Rectal smooth muscle tissue (tissue), 1 donor: Measurements from ENCODE around the gene PEX11G.
A peak's percentile ranks its signal among the peaks of the same experiment; 100 is the strongest.

Experiments
- H3K27ac ChIP-seq: one replicate; pipeline ENCODE4 v1.7.0; 2013; ENCODE audit warnings: low read depth, low read length, inconsistent platforms
- H3K27me3 ChIP-seq: one replicate; pipeline ENCODE4 v1.7.0; 2013; ENCODE audit warnings: low read length; ENCODE audit not compliant: control insufficient read depth, insufficient read depth
- H3K36me3 ChIP-seq: one replicate; pipeline ENCODE4 v1.7.0; 2013; ENCODE audit warnings: low read length; ENCODE audit not compliant: control insufficient read depth, insufficient read depth
- H3K4me1 ChIP-seq: one replicate; pipeline ENCODE4 v1.7.0; 2013; ENCODE audit warnings: low read length; ENCODE audit not compliant: control insufficient read depth, insufficient read depth
- H3K4me3 ChIP-seq: one replicate; pipeline ENCODE4 v1.7.0; 2013; ENCODE audit warnings: low read length
- H3K9ac ChIP-seq: one replicate; pipeline ENCODE4 v1.7.0; 2013; ENCODE audit warnings: low read length

PEX11G gene

GRCh38 chr19:7502552-7502951 is 13.7 kb upstream of the PEX11G start:
- Histone ChIP-seq H3K9ac (no peak overlapping the region), H3K27ac (no peak overlapping the region), H3K4me3 (no peak overlapping the region), H3K4me1 (no peaks in the 10 kb centered on the region), H3K36me3 (no peaks in the 10 kb centered on the region), H3K27me3 (peaks cover 3% of the 10 kb centered on the region)

- Histone ChIP-seq H3K4me1 (no peaks in the 10 kb centered on the region), H3K9ac (no peak overlapping the region), H3K36me3 (no peaks in the 10 kb centered on the region), H3K27ac (no peak overlapping the region), H3K4me3 (peak overlapping the region; percentile 64), H3K27me3 (peaks cover 3% of the 10 kb centered on the region)
Measured at GRCh38 chr19:7500811-7501450, 12.1 kb upstream of the PEX11G start.

- Histone ChIP-seq H3K27ac (no peak overlapping the region), H3K4me3 (no peak overlapping the region), H3K4me1 (no peaks in the 10 kb centered on the region), H3K36me3 (no peaks in the 10 kb centered on the region), H3K9ac (no peak overlapping the region), H3K27me3 (no peaks in the 10 kb centered on the region)
Measured at GRCh38 chr19:7497292-7497691, 8.5 kb upstream of the PEX11G start.

- H3K36me3 ChIP-seq: no peaks in the 10 kb centered on the region
- no peaks in the 10 kb centered on the region for H3K27me3 ChIP-seq
- peak overlapping the region; percentile 60 for H3K27ac ChIP-seq
- no peak overlapping the region for H3K4me3 ChIP-seq
- no peak overlapping the region for H3K9ac ChIP-seq
- no peaks in the 10 kb centered on the region for H3K4me1 ChIP-seq
Measured at GRCh38 chr19:7494416-7495098, 5.7 kb upstream of the PEX11G start.

GRCh38 chr19:7492558-7492957 is 3.7 kb upstream of the PEX11G start:
- H3K27ac ChIP-seq: no peak overlapping the region
- H3K4me1 ChIP-seq: no peaks in the 10 kb centered on the region
- H3K4me3 ChIP-seq: no peak overlapping the region
- H3K27me3 ChIP-seq: no peaks in the 10 kb centered on the region
- no peak overlapping the region for H3K9ac ChIP-seq
- no peaks in the 10 kb centered on the region for H3K36me3 ChIP-seq

GRCh38 chr19:7492142-7492541 is 3.3 kb upstream of the PEX11G start:
- Histone ChIP-seq H3K9ac (no peak overlapping the region), H3K4me3 (no peak overlapping the region), H3K27ac (no peak overlapping the region), H3K27me3 (no peaks in the 10 kb centered on the region), H3K36me3 (no peaks in the 10 kb centered on the region), H3K4me1 (no peaks in the 10 kb centered on the region)

- Histone ChIP-seq H3K27me3 (no peaks in the 10 kb centered on the region), H3K4me1 (no peaks in the 10 kb centered on the region), H3K4me3 (peak overlapping the region; percentile 86), H3K36me3 (no peaks in the 10 kb centered on the region), H3K9ac (no peak overlapping the region), H3K27ac (no peak overlapping the region)
Measured at GRCh38 chr19:7489609-7490044, 792 bp upstream of the PEX11G start.

GRCh38 chr19:7486923-7487322 is 1.9 kb downstream of the PEX11G start:
- H3K27me3 ChIP-seq: no peaks in the 10 kb centered on the region
- H3K9ac ChIP-seq: no peak overlapping the region
- H3K27ac ChIP-seq: no peak overlapping the region
- H3K36me3 ChIP-seq: no peaks in the 10 kb centered on the region
- H3K4me3 ChIP-seq: no peak overlapping the region
- no peaks in the 10 kb centered on the region for H3K4me1 ChIP-seq

GRCh38 chr19:7483720-7484201 is 5.1 kb downstream of the PEX11G start:
- H3K27me3 ChIP-seq: no peaks in the 10 kb centered on the region
- no peak overlapping the region for H3K9ac ChIP-seq
- H3K27ac ChIP-seq: no peak overlapping the region
- H3K4me1 ChIP-seq: no peaks in the 10 kb centered on the region
- no peaks in the 10 kb centered on the region for H3K36me3 ChIP-seq
- H3K4me3 ChIP-seq: no peak overlapping the region

GRCh38 chr19:7482584-7483439 is 6.0 kb downstream of the PEX11G start:
- H3K9ac ChIP-seq: no peak overlapping the region
- no peaks in the 10 kb centered on the region for H3K36me3 ChIP-seq
- no peak overlapping the region for H3K27ac ChIP-seq
- no peaks in the 10 kb centered on the region for H3K27me3 ChIP-seq
- no peak overlapping the region for H3K4me3 ChIP-seq
- H3K4me1 ChIP-seq: no peaks in the 10 kb centered on the region

- no peaks in the 10 kb centered on the region for H3K27me3 ChIP-seq
- no peaks in the 10 kb centered on the region for H3K4me1 ChIP-seq
- no peak overlapping the region for H3K4me3 ChIP-seq
- H3K36me3 ChIP-seq: no peaks in the 10 kb centered on the region
- no peak overlapping the region for H3K27ac ChIP-seq
- H3K9ac ChIP-seq: no peak overlapping the region
Measured at GRCh38 chr19:7480970-7481255, 7.9 kb downstream of the PEX11G start.

GRCh38 chr19:7480222-7480969 is 8.4 kb downstream of the PEX11G start:
- H3K36me3 ChIP-seq: no peaks in the 10 kb centered on the region
- H3K4me3 ChIP-seq: no peak overlapping the region
- H3K27me3 ChIP-seq: no peaks in the 10 kb centered on the region
- H3K27ac ChIP-seq: no peak overlapping the region
- no peaks in the 10 kb centered on the region for H3K4me1 ChIP-seq
- H3K9ac ChIP-seq: no peak overlapping the region
